Occipital lobe (tissue), 2 donors: Measurements from ENCODE around the gene YWHAB. TPM values are rescaled to one million over a fixed set of nuclear protein-coding genes. Genes with fewer than 3 reads are reported as not detected.
A peak's percentile ranks its signal among the peaks of the same experiment; 100 is the strongest.

ENCODE experiments used
- DNase-seq: peaks from one replicate; lab custom pipeline; 2025; lab: John Stamatoyannopoulos, UW
- total RNA-seq: library from RNA; depleted of rRNA; stranded (reverse); fragments of >200 nt; gene quantifications from one replicate; pipeline ENCODE4 v1.2.3, GENCODE V29; 2014

YWHAB gene
- total RNA-seq, 1 donor from 2014 or later: 121 TPM

DNA sequence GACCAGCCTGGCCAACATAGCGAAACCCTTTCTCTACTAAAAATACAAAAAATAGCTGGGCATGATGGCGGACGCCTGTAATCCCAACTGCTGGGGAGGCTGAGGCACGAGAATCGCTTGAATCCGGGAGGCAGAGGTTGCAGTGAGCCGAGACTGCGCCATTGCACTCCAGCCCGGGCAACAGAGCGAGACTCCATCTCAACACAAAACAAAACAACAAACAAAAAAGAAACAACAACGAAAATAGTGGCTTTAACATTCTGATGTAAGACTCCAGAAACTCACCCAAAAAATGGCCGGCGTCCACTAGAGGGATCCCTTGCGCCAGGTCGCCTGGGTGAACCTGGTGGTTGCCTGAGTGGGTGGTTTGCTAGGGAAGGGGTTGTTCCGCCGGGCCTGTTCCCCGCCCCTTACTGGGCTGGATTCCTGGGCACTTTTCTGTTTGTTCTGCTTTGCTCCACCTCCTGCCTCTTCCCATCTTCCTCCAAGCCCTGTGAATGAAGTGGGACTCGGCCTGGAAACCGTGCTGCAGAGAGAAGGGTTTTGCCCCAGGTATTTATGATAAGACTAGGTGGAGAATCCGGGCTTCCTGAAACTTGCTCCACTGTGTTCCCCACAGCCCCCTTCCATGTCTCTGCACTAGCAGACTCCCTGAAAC is 25.9 kb downstream of the YWHAB start:
- no peak for DNase-seq

DNA sequence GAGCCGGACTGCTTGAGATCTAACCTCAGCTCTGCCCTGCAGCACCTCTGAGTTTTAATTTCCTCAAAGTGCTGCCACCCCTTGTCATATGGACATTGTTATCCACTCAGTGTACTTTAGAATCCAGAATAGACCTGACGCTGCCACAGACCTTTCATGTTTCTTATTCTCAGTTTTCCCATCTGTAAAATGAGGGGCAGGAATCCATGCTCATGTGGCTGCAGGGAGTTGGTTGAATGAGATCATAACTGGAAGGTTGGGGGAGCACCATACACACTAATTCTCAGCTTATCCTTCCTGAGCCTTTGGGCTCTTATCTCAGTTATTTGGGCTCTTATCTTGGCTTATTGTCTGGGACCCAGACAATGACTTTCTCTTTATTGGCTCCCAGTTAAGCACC is 26.7 kb downstream of the YWHAB start:
- no peak for DNase-seq

DNA sequence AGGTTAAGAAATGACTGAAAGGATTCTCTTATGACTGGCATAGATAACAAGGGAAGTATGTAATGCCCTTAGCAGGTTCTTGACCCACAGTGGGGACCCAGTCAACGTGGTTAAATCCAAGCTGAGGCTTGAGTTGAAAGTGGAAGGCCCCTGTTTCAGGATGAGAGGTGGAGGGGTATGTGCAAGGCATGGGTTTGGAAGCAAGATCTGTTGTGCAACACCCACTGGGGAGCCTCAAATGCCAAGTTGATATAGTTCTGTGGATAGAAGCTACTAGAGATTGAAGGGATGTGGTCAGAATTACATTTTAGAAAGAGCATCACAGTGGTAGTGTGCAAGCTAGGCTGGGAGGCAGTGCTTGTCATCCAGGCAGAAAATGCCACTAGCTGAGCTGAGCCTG is 29.4 kb downstream of the YWHAB start:
- DNase-seq: no peak

DNA sequence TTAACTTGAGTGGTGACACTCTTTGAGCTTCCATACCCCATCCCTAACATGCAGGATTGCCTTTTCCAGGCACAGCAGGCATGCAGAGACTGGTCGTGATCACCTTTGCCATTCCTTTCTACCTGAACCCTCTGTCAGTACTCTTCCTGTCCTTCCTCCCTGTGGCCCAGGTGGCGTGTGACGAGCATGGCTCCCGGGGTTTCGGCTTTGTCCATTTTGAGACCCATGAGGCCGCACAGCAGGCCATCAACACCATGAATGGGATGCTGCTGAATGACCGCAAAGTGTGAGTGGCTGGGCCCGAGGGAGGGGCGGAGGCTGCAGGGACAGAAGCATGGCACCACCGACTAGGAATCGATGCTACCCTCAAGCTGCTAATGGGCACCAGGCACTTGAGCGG is 31.1 kb downstream of the YWHAB start:
- DNase-seq: no peak

DNA sequence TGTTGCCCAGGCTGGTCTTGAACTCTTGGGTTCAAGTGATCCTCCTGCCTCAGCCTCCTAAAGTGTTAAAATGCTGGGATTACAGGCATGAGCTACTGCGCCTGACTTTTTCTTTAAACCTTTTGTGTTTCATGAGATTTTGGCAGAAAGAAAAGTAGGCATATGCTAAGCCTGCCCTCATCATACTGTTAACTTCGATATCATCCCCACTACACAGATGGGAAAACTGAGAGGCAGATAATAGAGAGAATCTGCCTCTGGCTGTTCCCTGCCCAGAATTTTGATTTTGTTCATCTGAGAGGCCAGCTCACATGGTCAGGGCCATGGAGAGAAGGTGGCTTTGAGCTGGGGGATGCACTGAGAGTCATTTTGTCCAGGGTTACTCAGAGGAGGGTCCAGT is 31.9 kb downstream of the YWHAB start:
- DNase-seq: no peak

DNA sequence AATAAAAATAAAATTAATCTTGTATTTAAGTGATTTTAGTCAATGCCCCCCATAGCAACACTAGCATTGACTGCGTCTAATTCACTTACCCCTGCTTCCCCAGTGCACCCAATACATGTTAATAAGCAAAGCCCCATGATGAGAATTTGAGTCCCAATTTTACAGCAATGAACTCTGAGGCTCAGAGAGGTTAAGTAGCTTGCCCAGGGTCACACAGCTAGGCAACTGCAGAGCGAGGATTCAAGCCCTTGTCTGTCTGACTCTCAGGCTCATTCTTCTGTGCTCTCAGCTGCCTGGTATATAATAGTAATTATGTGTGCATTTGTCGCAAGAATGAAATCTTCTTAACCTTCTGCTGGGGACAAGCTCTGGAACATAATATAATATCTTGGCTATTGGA is 32.8 kb downstream of the YWHAB start:
- no peak for DNase-seq

DNA sequence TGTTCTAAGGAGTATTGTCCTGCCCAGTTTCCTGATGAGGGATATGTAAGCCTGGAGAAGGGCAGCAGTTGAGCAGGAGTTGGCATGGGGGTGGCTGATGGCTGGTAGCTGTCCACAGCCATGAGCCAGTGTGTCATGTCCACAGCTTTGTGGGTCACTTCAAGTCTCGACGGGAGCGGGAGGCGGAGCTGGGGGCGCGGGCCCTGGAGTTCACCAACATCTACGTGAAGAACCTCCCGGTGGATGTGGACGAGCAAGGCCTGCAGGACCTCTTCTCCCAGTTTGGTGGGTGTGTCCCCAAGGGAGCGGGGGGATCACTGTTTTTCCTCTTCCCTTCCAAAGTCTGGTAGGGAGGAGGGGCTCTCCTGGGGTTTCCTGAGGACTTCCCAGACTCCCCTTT is 33.3 kb downstream of the YWHAB start:
- DNase-seq: no peak

DNA sequence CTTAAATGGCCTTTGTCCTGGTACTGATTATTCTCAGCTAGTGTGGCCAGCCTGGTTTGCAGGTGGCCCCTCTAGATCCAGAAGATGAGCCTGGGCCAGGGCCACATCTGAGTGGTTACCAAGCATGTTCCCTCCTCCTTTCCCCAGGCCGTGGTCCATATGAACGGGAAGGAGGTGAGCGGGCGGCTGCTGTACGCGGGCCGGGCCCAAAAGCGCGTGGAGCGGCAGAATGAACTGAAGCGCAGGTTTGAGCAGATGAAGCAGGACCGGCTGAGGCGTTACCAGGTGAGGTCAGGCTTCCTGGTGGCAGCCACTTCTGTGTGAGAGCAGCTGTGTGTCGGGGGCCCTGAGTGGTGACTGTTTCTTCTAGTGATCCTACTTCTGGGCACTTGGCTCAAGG is 35.9 kb downstream of the YWHAB start:
- no peak for DNase-seq

DNA sequence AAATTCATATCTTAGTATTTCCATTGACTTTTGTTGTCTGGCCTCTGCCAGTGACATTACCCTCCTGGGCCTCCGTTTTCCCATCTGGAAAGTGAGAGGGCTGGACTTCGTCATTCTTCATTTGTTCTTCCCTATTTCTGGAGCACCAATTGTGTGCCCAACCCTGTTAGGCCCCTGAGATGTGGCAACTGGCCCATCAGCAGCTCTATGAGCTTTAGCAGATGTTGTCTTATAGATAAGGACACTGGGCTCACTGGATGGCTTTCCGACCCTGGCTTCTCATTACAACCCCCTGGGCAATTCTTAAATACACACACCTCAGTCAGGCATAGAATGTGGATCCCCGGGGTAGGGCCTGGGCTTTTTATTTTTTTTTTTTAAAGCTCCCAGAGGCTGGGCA is 39.0 kb downstream of the YWHAB start:
- no peak for DNase-seq

DNA sequence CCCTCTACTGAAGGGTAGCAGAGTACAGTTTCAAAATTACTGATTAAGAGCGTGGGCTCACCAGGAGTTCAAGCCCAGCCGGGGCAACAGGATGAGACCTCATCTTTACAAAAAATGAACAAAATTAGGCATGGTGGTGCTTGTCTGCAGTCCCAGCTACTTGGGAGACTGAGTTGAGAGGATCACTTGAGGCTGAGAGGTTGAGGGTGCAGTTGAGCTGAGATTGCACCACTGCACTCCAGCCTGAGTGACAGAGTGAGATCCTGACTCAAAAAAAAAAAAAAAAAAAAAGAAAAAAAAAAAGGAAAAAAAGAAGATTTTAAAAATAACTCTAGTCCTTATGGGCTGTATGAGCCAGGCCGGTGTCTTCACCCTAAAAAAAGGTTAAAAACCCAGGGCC is 43.1 kb downstream of the YWHAB start:
- DNase-seq: no peak

DNA sequence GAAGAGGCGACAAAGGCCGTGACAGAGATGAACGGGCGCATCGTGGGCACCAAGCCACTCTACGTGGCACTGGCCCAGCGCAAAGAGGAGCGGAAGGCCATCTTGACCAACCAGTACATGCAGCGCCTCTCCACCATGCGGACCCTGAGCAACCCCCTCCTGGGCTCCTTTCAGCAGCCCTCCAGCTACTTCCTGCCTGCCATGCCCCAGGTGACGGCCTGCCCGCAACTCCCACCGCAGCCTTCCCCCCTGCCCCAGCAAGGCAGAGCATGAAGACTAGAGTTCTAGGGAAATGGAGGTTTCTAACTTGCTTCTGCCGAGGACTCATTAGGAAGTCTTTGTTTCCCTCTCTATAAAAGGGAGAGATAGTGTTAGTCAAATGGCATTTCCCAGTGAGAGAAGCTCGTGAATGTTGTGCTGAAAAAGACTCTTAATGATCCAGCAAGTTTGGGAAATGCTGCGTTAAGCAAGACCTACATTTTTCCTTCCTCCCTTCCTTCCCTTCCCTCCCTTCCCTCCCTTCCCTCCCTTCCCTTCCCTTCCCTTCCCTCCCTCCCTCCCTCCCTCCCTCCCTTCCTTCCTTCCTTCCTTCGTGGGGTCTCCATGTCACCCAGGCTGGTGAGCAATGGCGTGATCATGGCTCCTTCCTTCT is 45.1 kb downstream of the YWHAB start:
- no peak for DNase-seq

DNA sequence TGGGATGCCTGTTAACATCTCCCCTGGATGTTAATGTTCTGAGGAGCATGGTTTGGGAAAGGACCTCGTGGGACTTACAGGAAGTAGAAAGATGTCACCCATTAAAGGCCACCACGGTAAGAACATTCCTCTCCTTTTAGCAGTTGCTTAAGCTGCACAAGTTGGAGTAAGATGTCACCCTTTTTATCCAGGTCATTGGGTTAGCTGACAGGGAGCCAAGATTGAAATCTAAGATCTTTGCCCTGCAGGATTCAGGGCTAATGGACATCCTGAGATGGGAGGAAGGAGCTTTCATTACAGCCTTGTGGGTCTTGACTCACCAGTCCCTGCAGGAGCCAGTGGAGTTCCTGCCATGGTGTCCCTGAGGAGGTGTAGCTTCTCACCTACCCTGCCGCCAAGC is 46.4 kb downstream of the YWHAB start:
- no peak for DNase-seq

DNA sequence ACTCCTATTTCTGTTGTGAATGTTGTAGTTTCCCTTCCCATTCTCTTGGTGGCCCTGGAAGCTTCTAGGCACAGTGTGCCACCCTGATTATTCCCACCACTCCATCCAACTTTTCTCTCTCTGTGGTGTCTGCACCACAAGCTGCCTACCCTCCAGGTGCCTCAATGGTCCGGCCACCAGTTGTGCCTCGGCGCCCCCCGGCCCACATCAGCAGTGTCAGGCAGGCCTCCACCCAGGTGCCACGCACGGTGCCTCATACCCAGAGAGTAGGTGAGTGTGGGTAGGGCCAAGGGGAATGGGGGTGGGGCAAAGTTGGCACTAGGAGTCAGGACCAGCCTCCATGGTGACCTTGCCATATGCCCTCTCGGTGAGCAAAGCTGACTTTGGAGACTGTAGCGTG is 47.4 kb downstream of the YWHAB start:
- no peak for DNase-seq

DNA sequence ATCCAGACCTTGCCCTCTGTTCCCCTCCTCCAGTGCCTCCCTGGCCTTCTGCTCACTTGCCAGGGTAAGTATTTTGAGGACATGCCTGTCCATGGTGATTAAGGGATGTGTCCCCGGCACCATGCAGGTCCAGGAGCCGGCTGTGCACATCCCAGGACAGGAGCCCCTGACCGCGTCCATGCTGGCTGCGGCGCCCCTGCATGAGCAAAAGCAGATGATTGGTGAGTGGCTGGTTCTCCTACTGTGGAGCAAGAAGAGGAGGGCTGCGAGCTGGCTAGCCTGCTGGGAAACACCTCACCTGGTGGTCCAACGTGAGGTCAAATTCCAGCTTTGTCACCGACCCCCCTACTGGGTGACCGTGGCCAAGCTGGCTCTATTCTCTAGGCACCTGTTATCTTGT is 51.0 kb downstream of the YWHAB start:
- no peak for DNase-seq

DNA sequence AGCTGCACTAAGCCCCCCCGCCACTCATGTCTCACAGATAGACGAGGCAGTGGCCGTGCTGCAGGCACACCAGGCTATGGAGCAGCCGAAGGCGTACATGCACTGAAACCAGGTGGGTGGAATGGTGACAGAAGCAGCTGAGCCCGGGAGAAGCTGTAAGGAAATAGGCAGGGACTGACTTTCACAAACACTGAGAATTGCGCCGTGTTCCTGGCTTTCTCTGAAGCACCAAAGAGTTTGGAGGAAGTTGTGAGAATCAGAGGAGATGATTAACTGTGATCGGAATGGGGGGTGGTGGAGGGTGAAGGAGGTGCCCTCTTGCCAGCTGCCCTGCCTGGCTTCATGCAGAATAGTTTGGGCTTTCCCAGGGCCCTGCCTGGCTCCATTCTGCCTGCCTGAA is 53.1 kb downstream of the YWHAB start:
- peak; percentile 11 for DNase-seq

DNA sequence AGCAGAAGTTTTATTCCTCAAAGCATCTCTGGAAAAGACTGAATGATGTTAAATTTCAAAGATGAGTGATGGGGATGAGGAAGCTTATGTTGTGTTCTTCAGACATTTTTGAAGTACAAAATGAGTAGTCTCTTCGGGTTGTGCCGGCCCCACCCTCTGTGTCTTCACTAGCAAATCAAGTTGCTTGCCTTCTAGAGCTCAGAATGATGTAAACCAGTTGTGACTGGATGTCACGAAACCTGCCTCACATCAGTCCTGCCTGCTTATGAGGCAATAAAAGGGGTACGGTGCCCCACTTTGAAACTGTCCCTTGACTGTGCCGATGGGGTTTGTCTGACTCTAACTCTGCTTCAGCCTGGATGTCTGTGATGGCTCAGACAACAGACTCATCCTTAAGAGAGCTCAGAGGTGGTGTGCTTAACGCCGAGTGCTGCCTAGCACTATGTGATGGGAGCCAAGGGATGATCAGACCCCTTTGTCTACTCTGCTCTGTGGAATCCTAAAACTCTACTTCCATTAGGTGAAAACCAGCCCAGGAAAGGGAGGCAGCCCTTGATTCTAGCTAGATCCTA is 55.7 kb downstream of the YWHAB start:
- DNase-seq: no peak

DNA sequence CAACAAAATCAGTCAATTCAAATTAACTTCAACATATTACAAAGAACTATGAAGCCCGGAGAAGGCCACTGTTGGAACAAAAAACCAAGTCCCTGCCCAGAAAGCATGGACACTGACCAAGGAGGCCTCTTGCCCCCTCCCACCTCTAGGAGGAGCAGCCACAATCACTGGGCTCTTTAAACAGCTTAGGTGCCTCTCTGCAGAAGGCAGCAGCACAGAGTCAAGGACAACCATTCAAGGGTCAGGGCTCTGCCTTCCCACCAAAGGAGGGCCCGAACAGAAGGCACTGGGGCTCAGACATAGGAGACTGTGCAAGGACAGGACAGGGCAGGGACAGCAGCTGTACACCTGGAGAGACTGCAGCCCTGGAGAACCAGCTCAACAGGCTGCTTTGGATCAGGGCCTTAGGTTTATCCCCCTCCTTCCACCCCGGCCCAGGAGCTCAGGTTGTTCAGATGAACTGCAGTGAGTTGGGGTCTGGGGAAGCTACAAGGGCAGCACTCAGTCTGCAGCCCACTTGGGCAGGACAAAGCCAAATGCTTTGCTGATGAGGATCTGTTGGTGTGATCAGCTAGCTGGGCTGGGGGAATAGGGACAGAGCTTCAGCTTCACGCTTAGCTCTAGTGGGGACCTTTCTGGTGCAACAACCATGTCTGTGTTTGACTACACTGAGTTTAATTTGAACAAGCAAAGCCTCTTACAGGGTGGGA is 56.9 kb downstream of the YWHAB start:
- DNase-seq: no peak

DNA sequence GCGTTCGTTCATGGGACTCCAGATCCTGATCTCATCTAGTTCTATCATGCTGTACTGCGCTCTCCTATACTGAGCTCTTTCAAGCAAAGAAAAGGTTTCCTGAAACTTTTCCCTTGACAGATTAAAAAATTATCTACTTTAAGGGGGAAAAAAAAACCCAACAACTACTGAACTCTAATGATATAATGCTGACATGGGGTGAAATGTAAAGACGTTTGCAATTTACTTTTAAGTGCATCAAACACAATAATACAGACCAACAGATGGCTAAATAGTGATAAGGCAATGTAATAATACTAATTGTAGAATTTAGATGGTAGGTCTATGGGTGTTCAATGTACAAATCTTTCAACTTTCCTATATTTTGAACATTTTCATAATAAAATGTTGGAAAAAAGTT is 58.3 kb downstream of the YWHAB start:
- no peak for DNase-seq

DNA sequence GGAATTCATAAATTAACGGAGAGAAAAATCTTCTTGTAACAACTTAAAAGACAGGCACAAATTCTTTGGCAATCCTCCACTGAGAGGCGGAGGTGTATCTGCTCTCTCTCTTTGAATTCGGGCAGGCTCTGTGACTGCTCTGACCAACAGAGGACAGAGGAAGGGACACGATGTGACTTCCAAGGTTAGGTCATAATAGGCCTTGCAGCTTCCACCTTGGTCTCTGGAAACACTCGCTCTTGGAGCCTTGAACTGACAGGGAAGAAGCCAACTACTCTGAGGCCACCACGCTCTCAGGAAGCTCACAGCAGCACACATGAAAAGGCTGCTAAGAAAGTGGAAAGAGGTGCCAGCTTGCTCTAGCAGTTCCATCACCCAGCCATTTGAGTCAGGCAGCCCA is 59.8 kb downstream of the YWHAB start:
- DNase-seq: no peak

DNA sequence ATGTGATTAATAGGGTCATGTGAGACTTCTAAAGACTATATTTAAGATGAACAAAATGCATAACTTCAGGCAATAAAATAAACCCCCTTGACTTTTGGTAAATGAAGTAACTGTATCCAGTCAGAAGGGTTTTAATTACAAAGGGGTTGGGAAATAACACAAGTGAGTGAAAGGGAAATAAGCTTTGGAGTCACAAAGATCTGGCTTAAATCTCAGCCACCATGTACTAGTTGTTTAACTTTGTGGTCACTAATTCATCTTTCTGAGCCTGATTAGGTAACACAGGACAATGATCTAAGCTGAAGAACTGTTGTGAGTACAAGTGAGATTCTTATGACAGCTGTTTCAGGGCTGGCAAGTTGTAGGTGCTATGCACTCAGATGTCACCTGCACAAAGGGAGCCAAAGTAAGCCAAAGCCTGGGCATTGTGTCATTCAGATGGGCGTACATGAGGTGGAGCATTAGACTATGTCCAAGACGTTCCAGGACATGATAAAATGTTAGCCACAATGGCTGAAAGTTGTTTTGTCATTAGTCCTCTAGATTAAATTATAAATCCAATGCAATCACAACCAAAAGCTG is 60.9 kb downstream of the YWHAB start:
- DNase-seq: no peak

DNA sequence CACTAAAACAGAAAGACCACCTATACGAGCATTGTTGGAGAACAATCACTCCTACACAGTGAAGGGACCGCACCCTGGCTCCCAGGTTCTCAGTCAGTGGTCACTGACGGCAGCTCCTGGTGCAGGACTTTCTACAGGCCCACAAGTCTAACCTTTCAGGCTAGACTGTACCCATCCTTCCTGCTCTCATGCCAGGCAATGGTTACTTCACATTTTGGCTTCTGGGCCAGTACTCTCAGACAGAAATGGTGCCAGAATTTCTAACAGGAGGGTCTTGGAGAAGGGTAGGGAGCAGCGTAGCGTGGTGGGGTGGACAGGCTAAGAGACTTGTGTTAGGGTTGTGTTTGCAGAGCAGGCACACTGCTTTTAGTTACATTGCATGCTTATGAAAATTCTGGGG is 62.6 kb downstream of the YWHAB start:
- no peak for DNase-seq

DNA sequence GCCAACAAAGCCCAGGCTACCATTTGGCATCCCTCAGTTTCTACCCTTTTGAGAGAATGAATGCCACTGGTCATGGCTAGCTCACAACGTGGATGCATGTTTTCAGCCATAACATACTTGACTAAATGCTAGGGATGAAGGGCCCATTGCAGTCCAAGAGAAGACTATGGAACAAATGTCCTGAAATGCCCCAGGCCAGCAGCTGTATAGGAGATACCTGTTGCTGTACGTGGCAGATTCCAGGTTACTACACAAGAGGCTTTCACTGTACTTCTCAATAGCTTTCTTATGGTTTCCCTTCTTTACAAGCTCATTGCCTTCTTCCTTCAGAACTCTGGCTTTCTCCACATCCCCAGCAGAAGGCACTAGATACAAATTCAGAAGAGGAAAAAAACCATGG is 63.0 kb downstream of the YWHAB start:
- DNase-seq: no peak
